NB4 (cell line): ENCODE data around the gene AIG1.

ENCODE experiments used
- CTCF ChIP-seq: IDR thresholded peaks from one replicate; pipeline ENCODE4 v1.5.1; 2012; ENCODE audit warnings: low read depth, low read length
- POLR2A ChIP-seq: IDR thresholded peaks from 2 replicates; pipeline ENCODE4 v1.6.1; 2011; ENCODE audit warnings: mild to moderate bottlenecking; ENCODE audit not compliant: insufficient read length; ENCODE audit errors: extremely low read depth

GRCh38 chr6:143313163-143313562 lies 252.5 kb downstream of the AIG1 start:
- TF ChIP-seq CTCF (no peak), POLR2A (no peak)
